Neural cell (in vitro differentiated cells): Measurements from ENCODE around the gene CDYL.

Experiments used
- EP300 ChIP-seq: fragments of 450-650 bp; conservative IDR thresholded peaks from 2 replicates; pipeline ENCODE4 v1.6.1; 2014; ENCODE audit warnings: antibody characterized with exemption, mild to moderate bottlenecking, moderate library complexity; ENCODE audit not compliant: poor library complexity, severe bottlenecking
- EZH2 ChIP-seq: fragments of 200-600, 300-800 bp; shearing (Covaris generic), sonication (generic); IDR thresholded peaks from 2 replicates; pipeline ENCODE4 v1.6.1; 2014; ENCODE audit warnings: antibody characterized with exemption, low read length, borderline replicate concordance, mild to moderate bottlenecking; ENCODE audit not compliant: insufficient read depth, poor library complexity, severe bottlenecking
- MXI1 ChIP-seq: fragments of 450-650 bp; conservative IDR thresholded peaks from 2 replicates; pipeline ENCODE4 v1.6.1; 2014; ENCODE audit warnings: antibody characterized with exemption, mild to moderate bottlenecking; ENCODE audit not compliant: poor library complexity, severe bottlenecking
- POLR2AphosphoS5 ChIP-seq: IDR thresholded peaks from 2 replicates; pipeline ENCODE4 v1.6.1; 2012
- RAD21 ChIP-seq: fragments of 450-650 bp; conservative IDR thresholded peaks from 2 replicates; pipeline ENCODE4 v1.6.1; 2014; ENCODE audit warnings: antibody characterized with exemption, mild to moderate bottlenecking, moderate library complexity
- REST ChIP-seq: IDR thresholded peaks from 2 replicates; pipeline ENCODE4 v1.6.1; 2012; ENCODE audit warnings: borderline replicate concordance
- SMC3 ChIP-seq: fragments of 450-650 bp; conservative IDR thresholded peaks from 2 replicates; pipeline ENCODE4 v1.6.1; 2014; ENCODE audit warnings: antibody characterized with exemption, mild to moderate bottlenecking, moderate library complexity; ENCODE audit not compliant: poor library complexity
- TF ChIP-seq, protein P1 (sequence below): fragments of 450-650 bp; IDR thresholded peaks from 2 replicates; pipeline ENCODE4 v1.5.1; 2014; ENCODE audit warnings: antibody characterized with exemption, mild to moderate bottlenecking, moderate library complexity; ENCODE audit not compliant: poor library complexity, severe bottlenecking

GRCh38 chr6:4946521-4946920 is 170.3 kb downstream of the CDYL start:
- TF ChIP-seq MXI1 (no peak), REST (no peak), RAD21 (no peak), EP300 (no peak), EZH2 (no peak), SMC3 (no peak), POLR2AphosphoS5 (no peak)
- TF ChIP-seq, protein P1, sequence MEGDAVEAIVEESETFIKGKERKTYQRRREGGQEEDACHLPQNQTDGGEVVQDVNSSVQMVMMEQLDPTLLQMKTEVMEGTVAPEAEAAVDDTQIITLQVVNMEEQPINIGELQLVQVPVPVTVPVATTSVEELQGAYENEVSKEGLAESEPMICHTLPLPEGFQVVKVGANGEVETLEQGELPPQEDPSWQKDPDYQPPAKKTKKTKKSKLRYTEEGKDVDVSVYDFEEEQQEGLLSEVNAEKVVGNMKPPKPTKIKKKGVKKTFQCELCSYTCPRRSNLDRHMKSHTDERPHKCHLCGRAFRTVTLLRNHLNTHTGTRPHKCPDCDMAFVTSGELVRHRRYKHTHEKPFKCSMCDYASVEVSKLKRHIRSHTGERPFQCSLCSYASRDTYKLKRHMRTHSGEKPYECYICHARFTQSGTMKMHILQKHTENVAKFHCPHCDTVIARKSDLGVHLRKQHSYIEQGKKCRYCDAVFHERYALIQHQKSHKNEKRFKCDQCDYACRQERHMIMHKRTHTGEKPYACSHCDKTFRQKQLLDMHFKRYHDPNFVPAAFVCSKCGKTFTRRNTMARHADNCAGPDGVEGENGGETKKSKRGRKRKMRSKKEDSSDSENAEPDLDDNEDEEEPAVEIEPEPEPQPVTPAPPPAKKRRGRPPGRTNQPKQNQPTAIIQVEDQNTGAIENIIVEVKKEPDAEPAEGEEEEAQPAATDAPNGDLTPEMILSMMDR: no peak
